ENCODE results near the gene C2orf15. TPM values are rescaled to one million over a fixed set of nuclear protein-coding genes. Genes with fewer than 3 reads are reported as not detected.
"Not testable (repeated sequence)": the region's sequence is repeated elsewhere in the genome, so short reads cannot be mapped to it uniquely, and the experiment has no call there.

C2orf15 gene
- total RNA-seq, 4 donors from 2014 or later, result 0.39 TPM; not detected in 3

DNA sequence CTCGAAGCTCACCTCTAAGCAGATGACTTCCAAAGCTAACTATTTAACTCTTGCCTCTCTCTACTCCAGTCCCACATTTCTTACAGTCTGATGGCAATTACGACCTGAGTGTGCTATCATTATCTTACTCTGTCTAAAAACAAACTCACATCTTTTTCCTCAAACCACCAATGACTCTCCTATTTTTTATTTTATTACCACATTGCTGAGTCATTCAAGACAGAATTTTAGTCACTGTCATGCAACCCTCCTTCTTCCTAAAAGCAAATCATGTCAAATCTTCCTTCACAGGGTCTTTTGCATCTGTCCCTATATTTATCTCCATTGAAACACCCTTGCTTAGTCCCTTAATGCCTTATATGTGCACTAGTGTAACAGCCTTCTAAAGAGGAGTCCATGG is 34.6 kb upstream of the C2orf15 start:
- no peaks in the 10 kb centered on the region for H3K36me3 ChIP-seq
- H3K4me1 ChIP-seq, result no peaks in the 10 kb centered on the region
- TF ChIP-seq POLR2AphosphoS5 (IDR thresholded peaks at IDR 0.05), result no peak
- TF ChIP-seq, protein P1, sequence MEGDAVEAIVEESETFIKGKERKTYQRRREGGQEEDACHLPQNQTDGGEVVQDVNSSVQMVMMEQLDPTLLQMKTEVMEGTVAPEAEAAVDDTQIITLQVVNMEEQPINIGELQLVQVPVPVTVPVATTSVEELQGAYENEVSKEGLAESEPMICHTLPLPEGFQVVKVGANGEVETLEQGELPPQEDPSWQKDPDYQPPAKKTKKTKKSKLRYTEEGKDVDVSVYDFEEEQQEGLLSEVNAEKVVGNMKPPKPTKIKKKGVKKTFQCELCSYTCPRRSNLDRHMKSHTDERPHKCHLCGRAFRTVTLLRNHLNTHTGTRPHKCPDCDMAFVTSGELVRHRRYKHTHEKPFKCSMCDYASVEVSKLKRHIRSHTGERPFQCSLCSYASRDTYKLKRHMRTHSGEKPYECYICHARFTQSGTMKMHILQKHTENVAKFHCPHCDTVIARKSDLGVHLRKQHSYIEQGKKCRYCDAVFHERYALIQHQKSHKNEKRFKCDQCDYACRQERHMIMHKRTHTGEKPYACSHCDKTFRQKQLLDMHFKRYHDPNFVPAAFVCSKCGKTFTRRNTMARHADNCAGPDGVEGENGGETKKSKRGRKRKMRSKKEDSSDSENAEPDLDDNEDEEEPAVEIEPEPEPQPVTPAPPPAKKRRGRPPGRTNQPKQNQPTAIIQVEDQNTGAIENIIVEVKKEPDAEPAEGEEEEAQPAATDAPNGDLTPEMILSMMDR (IDR thresholded peaks at IDR 0.05), result no peak
- no peaks in the 10 kb centered on the region for H3K9me3 ChIP-seq
- intact Hi-C loops (cut with DNase I), result no loop called here
- no peak for DNase-seq (ENCODE audit: extremely low spot score)
- H3K27me3 ChIP-seq, result peaks cover 0 to 4% (median 0%) of the 10 kb centered on the region in 4 donors
- no peak overlapping the region for H3K27ac ChIP-seq (replicated peaks in 1 of 4)
- WGBS, result 50% methylated on average over 2 of the region's 2 CpGs
- H3K4me3 ChIP-seq, result no peak overlapping the region

DNA sequence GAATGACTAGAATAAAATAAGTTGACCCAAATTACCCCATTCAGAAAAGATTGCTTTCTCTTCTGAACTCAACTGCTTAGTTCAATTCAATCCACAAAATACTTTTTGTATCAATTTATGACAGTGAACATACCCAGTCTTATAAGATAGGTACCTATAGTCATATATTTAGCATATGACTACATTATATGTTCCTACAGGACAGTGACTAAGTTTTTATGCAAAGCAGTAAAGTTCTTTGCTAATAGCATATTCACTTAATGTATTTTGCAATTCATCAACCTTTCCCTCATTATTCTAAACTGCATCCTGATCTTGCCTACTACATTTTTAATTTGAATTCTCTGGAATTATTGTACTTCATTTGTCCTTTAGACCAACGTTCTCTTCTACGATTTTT is 30.3 kb upstream of the C2orf15 start:
- no peak for TF ChIP-seq POLR2AphosphoS5 (IDR thresholded peaks at IDR 0.05)
- TF ChIP-seq, protein P1 (IDR thresholded peaks at IDR 0.05), result no peak
- no peaks in the 10 kb centered on the region for H3K36me3 ChIP-seq
- H3K9me3 ChIP-seq, result no peaks in the 10 kb centered on the region
- WGBS, result 80% methylated on average over 2 of the region's 2 CpGs
- peaks cover 0 to 4% (median 0%) of the 10 kb centered on the region in 4 donors for H3K27me3 ChIP-seq
- H3K4me3 ChIP-seq, result no peak overlapping the region
- H3K4me1 ChIP-seq, result no peaks in the 10 kb centered on the region
- intact Hi-C loops (cut with DNase I), result no loop called here
- H3K27ac ChIP-seq (replicated peaks in 1 of 4), result no peak overlapping the region
- no peak for DNase-seq (ENCODE audit: extremely low spot score)

DNA sequence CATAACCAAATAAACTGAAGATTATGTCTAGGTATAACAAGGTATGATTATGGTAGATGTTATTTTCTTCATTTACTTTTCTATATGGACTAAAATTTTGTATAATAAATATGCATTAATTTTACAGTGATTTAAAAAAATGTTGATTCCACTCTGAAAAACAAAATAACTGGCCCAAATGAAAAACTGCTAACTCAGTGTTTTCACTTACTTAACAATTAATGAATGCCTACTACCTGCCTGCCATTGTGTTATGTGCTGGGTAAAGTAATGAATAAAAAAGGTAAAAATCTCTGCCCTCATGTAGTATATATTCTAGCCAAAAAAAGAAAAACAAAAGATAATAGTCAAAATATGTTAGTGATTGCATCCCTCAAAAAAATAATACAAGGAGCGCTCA is 29.6 kb upstream of the C2orf15 start:
- TF ChIP-seq, protein P1 (IDR thresholded peaks at IDR 0.05), result no peak
- TF ChIP-seq POLR2A (IDR thresholded peaks at IDR 0.05; ENCODE audit: low read depth) (no peak), EP300 (IDR thresholded peaks at IDR 0.05) (no peak), POLR2AphosphoS5 (IDR thresholded peaks at IDR 0.05) (no peak)
- no peak for DNase-seq (ENCODE audit: extremely low spot score)
- Histone ChIP-seq H3K4me3 (no peak overlapping the region), H3K36me3 (no peaks in the 10 kb centered on the region), H3K9me3 (no peaks in the 10 kb centered on the region), H3K27ac (replicated peaks in 1 of 4) (no peak overlapping the region), H3K27me3 (peaks cover 0 to 4% (median 0%) of the 10 kb centered on the region in 4 donors), H3K4me1 (no peaks in the 10 kb centered on the region)
- intact Hi-C loops (cut with DNase I), result no loop called here
- 100% methylated on average over 1 of the region's 1 CpG for WGBS

DNA sequence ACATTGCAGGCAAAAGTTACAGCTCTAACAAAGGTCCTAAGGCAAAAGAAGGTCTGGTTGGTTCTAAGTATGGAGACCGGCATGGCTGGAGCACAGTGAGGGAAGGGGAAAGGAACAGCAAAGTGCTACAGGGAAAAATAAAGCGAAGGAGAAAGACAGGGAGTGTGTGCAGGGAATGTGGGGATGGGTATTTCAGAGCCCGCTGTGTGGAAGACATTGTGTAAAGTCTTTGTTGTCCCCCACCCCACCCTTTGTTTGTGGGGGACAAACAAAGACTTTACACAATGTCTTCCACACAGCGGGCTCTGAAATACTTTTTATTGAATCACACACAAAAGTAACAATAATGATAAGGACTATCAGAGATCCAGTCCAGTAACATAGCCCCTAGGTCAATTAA is 28.9 kb upstream of the C2orf15 start:
- 86% methylated on average over 4 of the region's 4 CpGs for WGBS
- DNase-seq (ENCODE audit: extremely low spot score), result no peak
- Histone ChIP-seq H3K9me3 (no peaks in the 10 kb centered on the region), H3K36me3 (no peaks in the 10 kb centered on the region), H3K27me3 (peaks cover 0 to 4% (median 0%) of the 10 kb centered on the region in 4 donors), H3K4me1 (no peaks in the 10 kb centered on the region), H3K27ac (replicated peaks in 1 of 4) (no peak overlapping the region), H3K4me3 (no peak overlapping the region)
- TF ChIP-seq POLR2A (IDR thresholded peaks at IDR 0.05; ENCODE audit: low read depth), result no peak
- TF ChIP-seq, protein P1 (IDR thresholded peaks at IDR 0.05), result no peak
- TF ChIP-seq EP300 (IDR thresholded peaks at IDR 0.05), result no peak
- TF ChIP-seq POLR2AphosphoS5 (IDR thresholded peaks at IDR 0.05), result no peak
- intact Hi-C loops (cut with DNase I), result no loop called here

DNA sequence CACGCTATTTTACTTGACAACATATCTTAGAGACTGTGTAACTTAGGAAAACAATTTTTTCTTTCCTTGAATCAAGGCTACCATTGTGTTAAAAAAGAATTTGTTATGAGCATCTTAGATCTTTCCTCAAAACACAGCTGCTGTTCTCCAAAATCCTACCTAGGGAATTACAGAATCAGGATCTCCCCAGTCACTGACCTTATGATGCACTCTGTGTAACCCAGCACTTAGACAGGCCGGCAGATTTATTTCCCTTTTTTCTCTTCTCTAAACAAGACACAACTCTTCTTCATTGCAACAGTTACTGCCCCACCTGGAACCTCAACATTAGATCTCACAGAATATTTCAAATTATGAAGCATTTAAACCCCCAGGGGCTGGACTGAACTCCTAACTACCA is 13.5 kb upstream of the C2orf15 start:
- no peak for DNase-seq (ENCODE audit: extremely low spot score)
- WGBS, result 85% methylated on average over 2 of the region's 2 CpGs

DNA sequence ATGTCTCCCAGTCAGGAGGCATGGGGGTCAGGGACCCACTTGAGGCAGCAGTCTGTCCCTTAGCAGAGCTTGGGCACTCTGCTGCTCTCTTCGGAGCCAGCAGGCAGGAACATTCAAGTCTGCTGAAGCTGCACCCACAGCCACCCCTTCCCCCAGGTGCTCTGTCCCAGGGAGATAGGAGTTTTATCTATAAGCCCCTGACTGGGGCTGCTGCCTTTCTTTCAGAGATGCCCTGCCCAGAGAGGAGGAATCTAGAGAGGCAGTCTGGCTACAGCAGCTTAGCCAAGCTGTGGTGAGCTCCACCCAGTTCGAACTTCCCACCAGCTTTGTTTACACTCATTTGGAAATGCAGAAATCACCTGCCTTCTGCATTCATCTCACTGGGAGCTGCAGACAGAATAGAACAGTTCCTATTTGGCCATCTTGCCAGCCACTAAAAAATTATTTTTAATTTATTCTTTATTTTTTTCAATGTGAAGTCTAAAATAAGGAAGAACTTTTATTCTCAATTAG is 6.4 kb upstream of the C2orf15 start:
- intact Hi-C loops (cut with DNase I); H3K27me3 ChIP-seq; DNase-seq (ENCODE audit: extremely low spot score); H3K4me3 ChIP-seq; H3K36me3 ChIP-seq; H3K4me1 ChIP-seq; H3K27ac ChIP-seq (replicated peaks in 1 of 4): not testable (repeated sequence)
- 89% methylated on average over 1 of the region's 2 CpGs for WGBS
- peaks cover 0 to 22% (median 15%) of the 10 kb centered on the region in 4 donors for H3K9me3 ChIP-seq

More for the DNA sequence above, 13.5 kb upstream of the C2orf15 start:
- intact Hi-C loops (cut with DNase I), result no loop called here
- H3K27ac ChIP-seq (replicated peaks in 1 of 4), result no peak overlapping the region
- peaks cover 0 to 16% (median 8%) of the 10 kb centered on the region in 4 donors for H3K36me3 ChIP-seq
- no peaks in the 10 kb centered on the region for H3K4me1 ChIP-seq
- H3K9me3 ChIP-seq, result peaks cover 0 to 42% (median 26%) of the 10 kb centered on the region in 4 donors
- TF ChIP-seq, protein P1 (IDR thresholded peaks at IDR 0.05), result no peak
- TF ChIP-seq POLR2AphosphoS5 (IDR thresholded peaks at IDR 0.05) (no peak), EP300 (IDR thresholded peaks at IDR 0.05) (no peak)
- H3K4me3 ChIP-seq, result no peak overlapping the region
- H3K27me3 ChIP-seq, result no peaks in the 10 kb centered on the region

Measured in esophagus muscularis mucosa (tissue), 4 donors.